Caco-2 (cell line): ENCODE measurements around the gene UNKL. TPM values are rescaled to one million over a fixed set of nuclear protein-coding genes. Genes with fewer than 3 reads are reported as not detected.

ENCODE experiments used
- BruUV-seq: library from RNA; stranded (reverse); fragments of 400-500 nt; replicated peaks from 2 replicates; lab custom pipeline; 2021; lab: Mats Ljungman, UMichigan
- CTCF ChIA-PET: fragments of 300-600 bp; sonication (Branson Sonifier 250); formaldehyde crosslinking; loops from one replicate; lab custom pipeline; 2022; ENCODE audit warnings: antibody characterized with exemption; lab: Charles Lee
- POLR2A ChIA-PET: fragments of 300-600 bp; sonication (Branson Sonifier 250); formaldehyde crosslinking; loops from one replicate; lab custom pipeline; 2022; ENCODE audit warnings: antibody characterized with exemption; lab: Charles Lee
- DNase-seq, 2 experiments: peaks; one replicate each; pipeline versions ENCODE4 v3.0.0 to v3.0.0-alpha.2; 2020 to 2022
- H3K27me3 ChIP-seq: replicated peaks from 2 replicates; pipeline ENCODE4 v1.6.0; 2011; ENCODE audit warnings: low read length; ENCODE audit not compliant: control insufficient read depth, insufficient read depth
- H3K36me3 ChIP-seq: 2 replicates; pipeline ENCODE4 v1.5.1; 2011; ENCODE audit warnings: low read length; ENCODE audit not compliant: control insufficient read depth, insufficient read depth
- H3K4me1 ChIP-seq: fragments of 250-450 bp; sonication (Bioruptor Pico); 2 replicates; pipeline ENCODE4 v1.5.1; 2020; ENCODE audit warnings: mild to moderate bottlenecking
- H3K4me3 ChIP-seq: 2 replicates; pipeline ENCODE4 v1.5.1; 2011; ENCODE audit warnings: low read depth, mild to moderate bottlenecking, control low read depth, low read length
- H3K9me3 ChIP-seq: fragments of 250-450 bp; sonication (Bioruptor Pico); 2 replicates; pipeline ENCODE4 v1.5.1; 2020; ENCODE audit warnings: mild to moderate bottlenecking, moderate library complexity
- H3K27ac Mint-ChIP-seq: one replicate; pipeline ENCODE4 v1.8.0; 2022; ENCODE audit warnings: mixed read lengths; ENCODE audit not compliant: unreplicated experiment
- H3K27me3 Mint-ChIP-seq: one replicate; pipeline ENCODE4 v1.8.0; 2022; ENCODE audit warnings: mixed read lengths; ENCODE audit not compliant: insufficient read depth, unreplicated experiment
- H3K36me3 Mint-ChIP-seq: one replicate; pipeline ENCODE4 v1.8.0; 2022; ENCODE audit warnings: mild to moderate bottlenecking, mixed read lengths; ENCODE audit not compliant: insufficient read depth, unreplicated experiment
- H3K4me1 Mint-ChIP-seq: one replicate; pipeline ENCODE4 v1.8.0; 2022; ENCODE audit warnings: low read depth, mixed read lengths; ENCODE audit not compliant: unreplicated experiment
- H3K4me3 Mint-ChIP-seq: one replicate; pipeline ENCODE4 v1.8.0; 2022; ENCODE audit warnings: mild to moderate bottlenecking, moderate library complexity, mixed read lengths; ENCODE audit not compliant: unreplicated experiment
- H3K9me3 Mint-ChIP-seq: one replicate; pipeline ENCODE4 v1.8.0; 2022; ENCODE audit warnings: mixed read lengths; ENCODE audit not compliant: unreplicated experiment
- intact Hi-C: fragments of 100-400 bp; cut with micrococcal nuclease; formaldehyde crosslinking; loops from one replicate; pipeline ENCODE4 v1.10.0; 2022; ENCODE audit not compliant: unreplicated experiment
- total RNA-seq: library from RNA; stranded (reverse); gene quantifications from 2 replicates; pipeline ENCODE4 v1.2.3, GENCODE V29; 2022
- TF ChIP-seq, protein P1 (sequence below), 2 experiments: fragments of 200-600 bp in 1 of 2; IDR thresholded peaks; 1 replicate in 1 of 2; 2 replicates in 1 of 2; pipeline versions ENCODE4 v1.5.1 to v1.8.0; 2011 to 2022; ENCODE audit warnings: antibody characterized with exemption in 1 of 2, control low read depth in 1 of 2, inconsistent platforms in 1 of 2, low read depth in 1 of 2, low read length in 1 of 2, mild to moderate bottlenecking in 1 of 2, moderate library complexity in 1 of 2; ENCODE audit not compliant: insufficient read depth in 1 of 2, severe bottlenecking in 1 of 2, unreplicated experiment in 1 of 2

Gene UNKL
- total RNA-seq, 1 experiment from 2014 or later: 31.2 TPM

DNA sequence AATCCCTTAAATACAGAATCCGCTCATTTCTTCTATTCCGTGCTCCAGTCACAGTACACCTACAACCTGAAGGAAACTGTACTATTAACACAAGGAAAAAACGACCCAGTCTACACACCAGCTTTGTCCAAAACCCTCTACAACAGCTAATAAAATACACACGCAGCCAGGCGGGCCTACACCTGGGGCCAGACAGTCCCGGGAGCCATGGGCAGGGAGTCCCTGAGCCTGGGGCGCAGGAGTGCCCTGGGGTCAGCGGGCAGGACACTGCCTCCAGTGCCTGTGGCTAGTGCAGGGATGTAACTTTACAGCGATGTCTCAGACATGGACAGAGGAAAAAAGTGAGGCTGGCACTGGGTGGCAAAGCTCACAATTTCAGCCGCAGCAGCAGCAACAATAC lies 34.3 kb downstream of the UNKL start:
- Histone ChIP-seq H3K36me3 (no peaks in the 10 kb centered on the region; the same call in 1 of the 2 replicates), H3K27me3 (no peaks in the 10 kb centered on the region), H3K4me1 (peaks cover 12% of the 10 kb centered on the region; the same call in 1 of the 2 replicates), H3K4me3 (peak overlapping the region; percentile 69), H3K9me3 (no peaks in the 10 kb centered on the region)
- Mint-ChIP-seq H3K27ac (peak overlapping the region; percentile 73), H3K4me3 (peak overlapping the region; percentile 88), H3K4me1 (no peaks in the 10 kb centered on the region), H3K27me3 (no peaks in the 10 kb centered on the region), H3K36me3 (peaks cover 36% of the 10 kb centered on the region), H3K9me3 (no peaks in the 10 kb centered on the region)
- CTCF ChIA-PET: interaction anchor here (0.6 to 1.9 kb wide), 4 partner anchors 16 to 149 kb away, joined by 3 to 14 read pairs (median 4); partner anchors contain the start of gene PERCC1
- BruUV-seq: no TSS peak
- no peak for DNase-seq
- TF ChIP-seq, protein P1, sequence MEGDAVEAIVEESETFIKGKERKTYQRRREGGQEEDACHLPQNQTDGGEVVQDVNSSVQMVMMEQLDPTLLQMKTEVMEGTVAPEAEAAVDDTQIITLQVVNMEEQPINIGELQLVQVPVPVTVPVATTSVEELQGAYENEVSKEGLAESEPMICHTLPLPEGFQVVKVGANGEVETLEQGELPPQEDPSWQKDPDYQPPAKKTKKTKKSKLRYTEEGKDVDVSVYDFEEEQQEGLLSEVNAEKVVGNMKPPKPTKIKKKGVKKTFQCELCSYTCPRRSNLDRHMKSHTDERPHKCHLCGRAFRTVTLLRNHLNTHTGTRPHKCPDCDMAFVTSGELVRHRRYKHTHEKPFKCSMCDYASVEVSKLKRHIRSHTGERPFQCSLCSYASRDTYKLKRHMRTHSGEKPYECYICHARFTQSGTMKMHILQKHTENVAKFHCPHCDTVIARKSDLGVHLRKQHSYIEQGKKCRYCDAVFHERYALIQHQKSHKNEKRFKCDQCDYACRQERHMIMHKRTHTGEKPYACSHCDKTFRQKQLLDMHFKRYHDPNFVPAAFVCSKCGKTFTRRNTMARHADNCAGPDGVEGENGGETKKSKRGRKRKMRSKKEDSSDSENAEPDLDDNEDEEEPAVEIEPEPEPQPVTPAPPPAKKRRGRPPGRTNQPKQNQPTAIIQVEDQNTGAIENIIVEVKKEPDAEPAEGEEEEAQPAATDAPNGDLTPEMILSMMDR (IDR thresholded peaks at IDR 0.05; ENCODE audit: insufficient read depth in 1 of 2, low read depth in 1 of 2, low read length in 1 of 2, severe bottlenecking in 1 of 2, unreplicated experiment in 1 of 2): no peak
- POLR2A ChIA-PET: interaction anchor here (0.6 kb wide), 4 partner anchors 40 to 592 kb away, joined by 3 read pairs; partner anchors contain the start of genes CHTF18 and UQCC4
- intact Hi-C loops: no loop called here

DNA sequence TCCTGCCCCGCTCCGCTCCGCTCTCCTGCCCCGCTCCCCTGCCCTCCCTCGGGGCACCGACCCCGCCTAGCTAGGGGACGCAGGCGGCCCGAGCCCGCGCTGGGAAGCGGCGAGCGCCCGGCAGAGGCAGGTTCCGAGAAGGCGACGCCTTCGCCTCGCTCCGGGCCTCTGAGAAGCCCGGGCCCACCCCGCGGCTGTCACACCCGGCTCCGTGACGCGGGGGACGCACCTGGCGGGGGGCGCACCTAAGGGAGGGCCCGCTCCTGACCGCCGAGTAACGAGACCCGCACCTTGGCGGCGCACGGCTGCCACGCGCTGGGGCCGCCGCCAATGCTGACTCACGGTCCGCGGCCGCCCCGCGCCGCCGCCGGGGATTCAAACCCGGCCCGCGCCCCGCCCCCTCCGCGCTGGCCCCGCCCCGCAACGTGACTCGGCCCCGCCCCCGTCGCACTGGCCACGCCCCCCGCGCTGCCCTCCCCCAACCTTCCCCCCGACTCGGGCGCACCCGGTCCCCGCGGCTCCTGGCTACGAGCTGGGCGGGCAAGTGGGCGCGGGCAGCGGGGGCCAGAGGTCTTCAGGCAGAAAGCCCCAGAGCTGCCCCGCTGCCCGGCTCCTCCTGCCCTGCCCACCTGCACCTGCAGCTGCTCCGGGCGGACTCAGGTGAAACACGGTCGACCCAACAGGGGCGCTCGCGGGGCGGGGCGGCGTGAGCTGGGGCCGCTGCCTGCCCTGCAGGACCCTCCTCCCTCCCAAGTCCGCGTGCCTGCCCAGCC lies 35.0 kb downstream of the UNKL start:
- Histone ChIP-seq H3K27me3 (no peaks in the 10 kb centered on the region), H3K36me3 (no peaks in the 10 kb centered on the region; the same call in 1 of the 2 replicates), H3K9me3 (no peaks in the 10 kb centered on the region), H3K4me1 (peaks cover 12% of the 10 kb centered on the region; the same call in 1 of the 2 replicates), H3K4me3 (peak overlapping the region; percentile 69)
- ChIA-PET CTCF (interaction anchor here (0.6 to 1.9 kb wide), 3 partner anchors 15 to 149 kb away, joined by 3 to 14 read pairs (median 4); partner anchors contain the start of gene PERCC1), POLR2A (interaction anchor here (0.6 to 1.2 kb wide), 6 partner anchors 41 to 1027 kb away, joined by 3 to 4 read pairs (median 3); partner anchors contain the start of genes CHTF18 and UQCC4)
- TF ChIP-seq, protein P1 (IDR thresholded peaks at IDR 0.05; ENCODE audit: insufficient read depth in 1 of 2, low read depth in 1 of 2, low read length in 1 of 2, severe bottlenecking in 1 of 2, unreplicated experiment in 1 of 2): peak in 1 of 2 experiments; percentile 10
- Mint-ChIP-seq H3K27me3 (no peaks in the 10 kb centered on the region), H3K4me3 (peak overlapping the region; percentile 88), H3K4me1 (no peaks in the 10 kb centered on the region), H3K36me3 (peaks cover 37% of the 10 kb centered on the region), H3K9me3 (no peaks in the 10 kb centered on the region), H3K27ac (peak overlapping the region; percentile 89)
- intact Hi-C loops: no loop called here
- no TSS peak for BruUV-seq
- peak; percentile 57 to 75 for DNase-seq

DNA sequence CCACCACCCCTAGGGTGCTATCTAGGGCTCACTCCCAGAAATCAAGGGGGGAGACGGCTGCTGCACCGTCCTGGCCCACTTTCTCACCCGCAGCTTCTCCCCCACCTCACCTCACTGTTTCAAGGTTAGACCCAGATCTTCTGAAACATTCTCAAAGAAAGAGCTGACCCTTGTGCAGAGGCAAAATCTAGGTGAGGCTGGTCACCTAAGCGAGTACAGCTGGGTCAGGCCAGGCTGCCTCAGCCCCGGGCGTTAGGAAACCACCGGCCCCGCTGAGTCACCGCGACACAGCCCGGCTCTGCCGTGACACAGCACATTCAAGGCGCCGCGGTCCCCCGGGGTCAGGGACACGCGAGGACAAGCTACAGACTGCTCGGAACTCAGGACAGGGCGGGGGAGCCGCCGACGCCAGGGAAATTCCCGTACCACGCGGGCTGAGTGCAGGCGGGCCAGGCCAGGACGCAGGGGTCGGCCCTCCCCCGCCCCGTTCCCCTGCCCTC lies 35.6 kb downstream of the UNKL start:
- H3K27me3 ChIP-seq: no peaks in the 10 kb centered on the region
- H3K4me1 ChIP-seq: peaks cover 12% of the 10 kb centered on the region; the same call in 1 of the 2 replicates
- H3K9me3 ChIP-seq: no peaks in the 10 kb centered on the region
- ChIA-PET POLR2A (interaction anchor here (0.6 to 1.2 kb wide), 2 partner anchors 42 to 1026 kb away, joined by 3 to 4 read pairs; partner anchors contain the start of gene UQCC4), CTCF (interaction anchor here (1.9 kb wide), 1 partner anchor 15 kb away, joined by 14 read pairs; no protein-coding TSS in a partner anchor)
- intact Hi-C loops: no loop called here
- peak overlapping the region; percentile 88 for H3K4me3 Mint-ChIP-seq
- H3K9me3 Mint-ChIP-seq: no peaks in the 10 kb centered on the region
- H3K36me3 Mint-ChIP-seq: peaks cover 37% of the 10 kb centered on the region
- DNase-seq: peak; percentile 72 to 75
- H3K27ac Mint-ChIP-seq: peak overlapping the region; percentile 89
- BruUV-seq: no TSS peak
- H3K4me3 ChIP-seq: peak overlapping the region; percentile 69
- TF ChIP-seq, protein P1 (IDR thresholded peaks at IDR 0.05; ENCODE audit: insufficient read depth in 1 of 2, low read depth in 1 of 2, low read length in 1 of 2, severe bottlenecking in 1 of 2, unreplicated experiment in 1 of 2): no peak
- H3K4me1 Mint-ChIP-seq: no peaks in the 10 kb centered on the region
- no peaks in the 10 kb centered on the region for H3K27me3 Mint-ChIP-seq
- H3K36me3 ChIP-seq: no peaks in the 10 kb centered on the region; the same call in 1 of the 2 replicates
